HepG2 (cell line): ENCODE measurements around the gene RCE1. TPM values are rescaled to one million over a fixed set of nuclear protein-coding genes. Genes with fewer than 3 reads are reported as not detected.

Source experiments
- FOXK1 ChIP-seq: sonication (generic); formaldehyde crosslinking; IDR thresholded peaks from 2 replicates; pipeline ENCODE4 v1.4.0; 2020; ENCODE audit warnings: low read depth, missing genetic modification reagents, borderline replicate concordance
- FOXO1 ChIP-seq: sonication (generic); formaldehyde crosslinking; IDR thresholded peaks from 2 replicates; pipeline ENCODE4 v1.4.0; 2020; ENCODE audit warnings: missing genetic modification reagents
- HMGA1 ChIP-seq: sonication (generic); formaldehyde crosslinking; conservative IDR thresholded peaks from 2 replicates; pipeline ENCODE4 v1.4.0; 2020; ENCODE audit warnings: missing genetic modification reagents
- HOXA3 ChIP-seq: sonication (generic); formaldehyde crosslinking; IDR thresholded peaks from 2 replicates; pipeline ENCODE4 v1.5.0; 2020; ENCODE audit warnings: missing genetic modification reagents
- RBAK ChIP-seq: sonication (generic); formaldehyde crosslinking; IDR thresholded peaks from 2 replicates; pipeline ENCODE4 v1.5.1; 2020; ENCODE audit warnings: mild to moderate bottlenecking, missing genetic modification reagents
- RBM22 ChIP-seq: fragments of 200-400 bp; formaldehyde crosslinking; optimal IDR thresholded peaks from 2 replicates; pipeline ENCODE3; 2017; ENCODE audit warnings: mild to moderate bottlenecking, low read length, moderate library complexity
- SUZ12 ChIP-seq: fragments of 150-350 bp; IDR thresholded peaks from 2 replicates; pipeline ENCODE4 v1.6.1; 2014; ENCODE audit warnings: low read depth, low read length
- TOE1 ChIP-seq: sonication (generic); formaldehyde crosslinking; IDR thresholded peaks from 2 replicates; pipeline ENCODE4 v1.4.0; 2020; ENCODE audit warnings: mild to moderate bottlenecking, missing genetic modification reagents
- TSC22D2 ChIP-seq: sonication (generic); formaldehyde crosslinking; IDR thresholded peaks from 2 replicates; pipeline ENCODE4 v1.5.1; 2020; ENCODE audit warnings: missing genetic modification reagents, mild to moderate bottlenecking, borderline replicate concordance
- ZC3H4 ChIP-seq: sonication (generic); formaldehyde crosslinking; IDR thresholded peaks from 2 replicates; pipeline ENCODE4 v1.4.0; 2020; ENCODE audit warnings: missing genetic modification reagents, borderline replicate concordance
- ZNF121 ChIP-seq: sonication (generic); formaldehyde crosslinking; IDR thresholded peaks from 2 replicates; pipeline ENCODE4 v1.5.0; 2020; ENCODE audit warnings: mild to moderate bottlenecking, missing genetic modification reagents
- ZNF296 ChIP-seq: sonication (generic); formaldehyde crosslinking; conservative IDR thresholded peaks from 2 replicates; pipeline ENCODE4 v1.5.0; 2020; ENCODE audit warnings: mild to moderate bottlenecking, missing genetic modification reagents
- ZNF615 ChIP-seq: sonication (generic); formaldehyde crosslinking; IDR thresholded peaks from 2 replicates; pipeline ENCODE4 v1.5.0; 2020; ENCODE audit warnings: mild to moderate bottlenecking, missing genetic modification reagents, borderline replicate concordance
- ZNF672 ChIP-seq: sonication (generic); formaldehyde crosslinking; IDR thresholded peaks from 2 replicates; pipeline ENCODE4 v1.8.1; 2022; ENCODE audit warnings: missing genetic modification reagents
- ZNF883 ChIP-seq: sonication (generic); formaldehyde crosslinking; IDR thresholded peaks from 2 replicates; pipeline ENCODE4 v1.5.1; 2020; ENCODE audit warnings: mild to moderate bottlenecking, missing genetic modification reagents; ENCODE audit errors: not compliant biosample characterization
- polyA plus RNA-seq, 8 experiments: library from polyadenylated mRNA; depleted of rRNA in 3 of 8; stranded (reverse) in 7 of 8; unstranded in 1 of 8; fragments of >200 nt; fragmentation: Illumina TruSeq in 4 of 8; extraction: Trizol in 4 of 8; gene quantifications; 2 replicates each; pipeline versions ENCODE4 v1.2.1 to v1.2.3, GENCODE V29; 2011 to 2016; ENCODE audit warnings: low read depth in 4 of 8, missing spikeins in 1 of 8, mixed read lengths in 1 of 8; ENCODE audit not compliant: insufficient read depth in 1 of 8
- total RNA-seq, 5 experiments: library from RNA; depleted of rRNA; stranded (reverse); fragments of >200 nt; fragmentation: Illumina TruSeq; extraction: Trizol; gene quantifications; 2 replicates each; pipeline ENCODE4 v1.2.3, GENCODE V29; 2016; ENCODE audit warnings: low read depth in 1 of 5
- TF ChIP-seq, protein P1 (sequence below): sonication (generic); formaldehyde crosslinking; IDR thresholded peaks from 2 replicates; pipeline ENCODE4 v1.5.0; 2020; ENCODE audit warnings: mild to moderate bottlenecking, missing genetic modification reagents
- TF ChIP-seq, protein P2 (sequence below): sonication (generic); formaldehyde crosslinking; IDR thresholded peaks from 2 replicates; pipeline ENCODE4 v1.4.0; 2020; ENCODE audit warnings: missing genetic modification reagents, borderline replicate concordance
- TF ChIP-seq, protein P3 (sequence below): IDR thresholded peaks from 2 replicates; pipeline ENCODE4 v1.6.1; 2016; ENCODE audit warnings: low read depth, borderline replicate concordance
- TF ChIP-seq, protein P4 (sequence below): sonication (generic); formaldehyde crosslinking; conservative IDR thresholded peaks from 2 replicates; pipeline ENCODE4 v1.4.0; 2020; ENCODE audit warnings: missing genetic modification reagents
- TF ChIP-seq, protein P5 (sequence below): sonication (generic); formaldehyde crosslinking; IDR thresholded peaks from 2 replicates; pipeline ENCODE4 v1.4.0; 2020; ENCODE audit warnings: missing genetic modification reagents

RCE1 gene
- total and polyA plus RNA-seq, 2 of the 13 experiments (the other 11 are each of a cell fraction or from before 2014, with no cell fraction given): 22.2 to 22.4 TPM

DNA sequence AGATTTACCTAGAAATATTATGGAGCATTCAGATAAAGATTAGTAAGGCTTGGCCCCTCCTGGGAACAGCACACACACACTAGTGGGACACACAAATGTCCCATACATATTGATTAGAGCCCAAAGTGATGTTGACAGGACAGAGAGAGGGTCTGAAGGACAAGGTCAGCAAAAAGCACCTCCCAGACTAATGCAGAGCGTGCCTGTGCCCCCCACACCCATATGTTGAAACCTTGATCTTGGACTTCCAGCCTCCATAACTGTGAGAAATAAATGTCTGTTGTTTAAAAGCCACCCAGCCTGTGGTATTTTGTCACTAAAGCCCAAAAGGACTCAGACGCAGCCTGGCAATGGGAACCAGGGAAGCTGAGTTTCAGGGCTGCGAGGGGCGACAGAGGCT is 41.2 kb downstream of the RCE1 start (continued):
- TF ChIP-seq ZNF615 (CRISPR knock-in tag) (no peak), ZNF883 (CRISPR knock-in tag) (no peak), FOXO1 (CRISPR knock-in tag) (peak; percentile 48; the same call in 1 of the 2 replicates), RBM22 (no peak), FOXK1 (CRISPR knock-in tag) (peak; percentile 40; the same call in 1 of the 2 replicates), ZC3H4 (no peak), TSC22D2 (no peak), ZNF296 (CRISPR knock-in tag) (no peak), RBAK (no peak), HOXA3 (CRISPR knock-in tag) (peak; percentile 49; the same call in 1 of the 2 replicates), ZNF121 (CRISPR knock-in tag) (no peak), TOE1 (CRISPR knock-in tag) (no peak), HMGA1 (no peak), ZNF672 (CRISPR knock-in tag) (no peak), SUZ12 (no peak)
- TF ChIP-seq, protein P1, sequence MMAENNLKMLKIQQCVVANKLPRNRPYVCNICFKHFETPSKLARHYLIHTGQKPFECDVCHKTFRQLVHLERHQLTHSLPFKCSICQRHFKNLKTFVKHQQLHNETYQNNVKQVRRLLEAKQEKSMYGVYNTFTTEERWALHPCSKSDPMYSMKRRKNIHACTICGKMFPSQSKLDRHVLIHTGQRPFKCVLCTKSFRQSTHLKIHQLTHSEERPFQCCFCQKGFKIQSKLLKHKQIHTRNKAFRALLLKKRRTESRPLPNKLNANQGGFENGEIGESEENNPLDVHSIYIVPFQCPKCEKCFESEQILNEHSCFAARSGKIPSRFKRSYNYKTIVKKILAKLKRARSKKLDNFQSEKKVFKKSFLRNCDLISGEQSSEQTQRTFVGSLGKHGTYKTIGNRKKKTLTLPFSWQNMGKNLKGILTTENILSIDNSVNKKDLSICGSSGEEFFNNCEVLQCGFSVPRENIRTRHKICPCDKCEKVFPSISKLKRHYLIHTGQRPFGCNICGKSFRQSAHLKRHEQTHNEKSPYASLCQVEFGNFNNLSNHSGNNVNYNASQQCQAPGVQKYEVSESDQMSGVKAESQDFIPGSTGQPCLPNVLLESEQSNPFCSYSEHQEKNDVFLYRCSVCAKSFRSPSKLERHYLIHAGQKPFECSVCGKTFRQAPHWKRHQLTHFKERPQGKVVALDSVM (CRISPR knock-in tag): no peak
- TF ChIP-seq, protein P2, sequence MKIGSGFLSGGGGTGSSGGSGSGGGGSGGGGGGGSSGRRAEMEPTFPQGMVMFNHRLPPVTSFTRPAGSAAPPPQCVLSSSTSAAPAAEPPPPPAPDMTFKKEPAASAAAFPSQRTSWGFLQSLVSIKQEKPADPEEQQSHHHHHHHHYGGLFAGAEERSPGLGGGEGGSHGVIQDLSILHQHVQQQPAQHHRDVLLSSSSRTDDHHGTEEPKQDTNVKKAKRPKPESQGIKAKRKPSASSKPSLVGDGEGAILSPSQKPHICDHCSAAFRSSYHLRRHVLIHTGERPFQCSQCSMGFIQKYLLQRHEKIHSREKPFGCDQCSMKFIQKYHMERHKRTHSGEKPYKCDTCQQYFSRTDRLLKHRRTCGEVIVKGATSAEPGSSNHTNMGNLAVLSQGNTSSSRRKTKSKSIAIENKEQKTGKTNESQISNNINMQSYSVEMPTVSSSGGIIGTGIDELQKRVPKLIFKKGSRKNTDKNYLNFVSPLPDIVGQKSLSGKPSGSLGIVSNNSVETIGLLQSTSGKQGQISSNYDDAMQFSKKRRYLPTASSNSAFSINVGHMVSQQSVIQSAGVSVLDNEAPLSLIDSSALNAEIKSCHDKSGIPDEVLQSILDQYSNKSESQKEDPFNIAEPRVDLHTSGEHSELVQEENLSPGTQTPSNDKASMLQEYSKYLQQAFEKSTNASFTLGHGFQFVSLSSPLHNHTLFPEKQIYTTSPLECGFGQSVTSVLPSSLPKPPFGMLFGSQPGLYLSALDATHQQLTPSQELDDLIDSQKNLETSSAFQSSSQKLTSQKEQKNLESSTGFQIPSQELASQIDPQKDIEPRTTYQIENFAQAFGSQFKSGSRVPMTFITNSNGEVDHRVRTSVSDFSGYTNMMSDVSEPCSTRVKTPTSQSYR (CRISPR knock-in tag): 0 out of 2 replicates have a peak, but pooled peaks have one; percentile 12
- TF ChIP-seq, protein P3, sequence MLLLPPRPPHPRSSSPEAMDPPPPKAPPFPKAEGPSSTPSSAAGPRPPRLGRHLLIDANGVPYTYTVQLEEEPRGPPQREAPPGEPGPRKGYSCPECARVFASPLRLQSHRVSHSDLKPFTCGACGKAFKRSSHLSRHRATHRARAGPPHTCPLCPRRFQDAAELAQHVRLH (CRISPR knock-in tag): no peak
- TF ChIP-seq, protein P4, sequence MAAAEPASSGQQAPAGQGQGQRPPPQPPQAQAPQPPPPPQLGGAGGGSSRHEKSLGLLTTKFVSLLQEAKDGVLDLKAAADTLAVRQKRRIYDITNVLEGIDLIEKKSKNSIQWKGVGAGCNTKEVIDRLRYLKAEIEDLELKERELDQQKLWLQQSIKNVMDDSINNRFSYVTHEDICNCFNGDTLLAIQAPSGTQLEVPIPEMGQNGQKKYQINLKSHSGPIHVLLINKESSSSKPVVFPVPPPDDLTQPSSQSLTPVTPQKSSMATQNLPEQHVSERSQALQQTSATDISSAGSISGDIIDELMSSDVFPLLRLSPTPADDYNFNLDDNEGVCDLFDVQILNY (CRISPR knock-in tag): no peak
- TF ChIP-seq, protein P5, sequence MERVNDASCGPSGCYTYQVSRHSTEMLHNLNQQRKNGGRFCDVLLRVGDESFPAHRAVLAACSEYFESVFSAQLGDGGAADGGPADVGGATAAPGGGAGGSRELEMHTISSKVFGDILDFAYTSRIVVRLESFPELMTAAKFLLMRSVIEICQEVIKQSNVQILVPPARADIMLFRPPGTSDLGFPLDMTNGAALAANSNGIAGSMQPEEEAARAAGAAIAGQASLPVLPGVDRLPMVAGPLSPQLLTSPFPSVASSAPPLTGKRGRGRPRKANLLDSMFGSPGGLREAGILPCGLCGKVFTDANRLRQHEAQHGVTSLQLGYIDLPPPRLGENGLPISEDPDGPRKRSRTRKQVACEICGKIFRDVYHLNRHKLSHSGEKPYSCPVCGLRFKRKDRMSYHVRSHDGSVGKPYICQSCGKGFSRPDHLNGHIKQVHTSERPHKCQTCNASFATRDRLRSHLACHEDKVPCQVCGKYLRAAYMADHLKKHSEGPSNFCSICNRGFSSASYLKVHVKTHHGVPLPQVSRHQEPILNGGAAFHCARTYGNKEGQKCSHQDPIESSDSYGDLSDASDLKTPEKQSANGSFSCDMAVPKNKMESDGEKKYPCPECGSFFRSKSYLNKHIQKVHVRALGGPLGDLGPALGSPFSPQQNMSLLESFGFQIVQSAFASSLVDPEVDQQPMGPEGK (CRISPR knock-in tag): peak; percentile 89
